Tibial nerve (tissue), 4 donors: ENCODE results near the gene MAPK10. TPM values are rescaled to one million over a fixed set of nuclear protein-coding genes. Genes with fewer than 3 reads are reported as not detected.
"Not testable (repeated sequence)": the region's sequence is repeated elsewhere in the genome, so short reads cannot be mapped to it uniquely, and the experiment has no call there.

Experiments
- DNase-seq, 2 donors: peaks; one replicate each; pipeline ENCODE4 v3.0.0-alpha.2; 2019; ENCODE audit warnings: low spot score in 2 of 2
- H3K27ac ChIP-seq, 4 donors: fragments of 200-600 bp; sonication (generic) in 3 of 4; one replicate each; pipeline ENCODE4 v1.5.1; 2017 to 2019; ENCODE audit warnings: mild to moderate bottlenecking in 1 of 4
- H3K27me3 ChIP-seq, 2 donors: fragments of 200-600 bp; sonication (generic) in 1 of 2; one replicate each; pipeline versions ENCODE4 v1.5.1 to v1.6.0; 2017 to 2019
- H3K36me3 ChIP-seq, 3 donors: fragments of 200-600 bp; sonication (generic); one replicate each; pipeline ENCODE4 v1.5.1; 2018 to 2019
- H3K4me1 ChIP-seq, 4 donors: fragments of 200-600 bp; sonication (generic) in 3 of 4; one replicate each; pipeline ENCODE4 v1.5.1; 2017 to 2019
- H3K4me3 ChIP-seq, 4 donors: fragments of 200-600 bp; sonication (generic) in 3 of 4; one replicate each; pipeline ENCODE4 v1.5.1; 2017 to 2019; ENCODE audit warnings: mild to moderate bottlenecking in 1 of 4, moderate library complexity in 1 of 4
- H3K9me3 ChIP-seq, 4 donors: fragments of 200-600 bp; sonication (generic) in 3 of 4; one replicate each; pipeline ENCODE4 v1.5.1; 2017 to 2019
- EP300 ChIP-seq, 2 donors: sonication (generic); formaldehyde crosslinking; IDR thresholded peaks; one replicate each; pipeline ENCODE4 v1.6.1; 2017; ENCODE audit warnings: antibody characterized with exemption in 2 of 2, mild to moderate bottlenecking in 1 of 2
- POLR2A ChIP-seq, 2 donors: fragments of 450-650 bp; IDR thresholded peaks; one replicate each; pipeline ENCODE4 v1.6.1; 2017; ENCODE audit warnings: antibody characterized with exemption in 2 of 2, mild to moderate bottlenecking in 2 of 2, moderate library complexity in 2 of 2
- WGBS, 2 donors: methylation state at CpG; one replicate each; pipeline ENCODE4 v1.1.5; 2018; 5-methylcytosine and 5-hydroxymethylcytosine counted together
- total RNA-seq, 4 donors: library from RNA; depleted of rRNA; stranded (reverse); fragments of >200 nt; gene quantifications; one replicate each; pipeline ENCODE4 v1.1.0, GENCODE V29; 2016
- TF ChIP-seq, protein P1 (sequence below), 5 experiments: fragments of 200-600 bp in 3 of 5; fragments of 450-650 bp in 2 of 5; sonication (generic) in 3 of 5; IDR thresholded peaks; one replicate each; pipeline ENCODE4 v1.5.1; 2016 to 2019; ENCODE audit warnings: antibody characterized with exemption in 5 of 5, mild to moderate bottlenecking in 3 of 5, moderate library complexity in 2 of 5

MAPK10 gene
- total RNA-seq, 4 donors from 2014 or later = 20.7 to 34.5 (median 28.0) TPM

DNA sequence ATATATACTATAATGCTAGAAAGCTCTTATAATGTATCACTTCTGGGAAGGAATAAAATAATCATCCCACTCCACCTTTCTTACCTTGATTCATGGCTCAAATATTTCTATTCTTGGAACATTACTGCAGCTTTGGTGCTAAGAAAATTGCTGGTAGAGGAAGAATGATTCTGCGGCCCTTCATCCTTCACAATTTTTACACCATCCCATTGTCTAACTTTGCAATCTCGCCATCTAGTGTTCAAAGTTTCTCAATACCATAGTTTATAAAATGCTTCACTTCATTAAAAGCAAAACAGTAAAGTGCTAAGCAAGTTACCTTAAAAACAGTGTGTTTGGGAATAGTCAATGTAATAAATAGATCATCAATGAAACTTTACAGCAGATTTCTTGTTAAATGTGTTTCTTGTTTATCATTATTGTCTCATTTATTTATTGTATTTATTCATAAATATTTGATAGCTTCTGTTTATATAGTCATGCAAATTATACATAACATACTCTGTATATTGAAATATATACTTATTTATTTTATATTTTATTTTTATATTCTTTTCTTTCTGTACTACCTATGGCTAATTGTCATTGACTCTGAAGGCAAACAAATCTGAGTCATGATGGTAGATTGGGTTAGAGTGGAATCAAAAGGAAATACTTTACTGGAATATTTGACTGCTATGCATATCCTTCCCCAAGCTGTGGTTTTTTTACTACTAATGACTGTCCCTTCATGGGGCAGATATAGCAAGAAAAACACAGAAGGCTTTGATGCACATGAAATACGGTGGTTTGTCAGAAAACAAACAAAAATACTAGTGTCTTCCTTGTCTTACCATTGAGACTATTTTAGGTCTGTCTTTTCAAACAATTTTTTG is 390.7 kb downstream of the MAPK10 start:
- Histone ChIP-seq H3K27me3 (no peaks in the 10 kb centered on the region), H3K4me1 (peaks cover 0 to 34% (median 0%) of the 10 kb centered on the region in 4 donors), H3K9me3 (no peaks in the 10 kb centered on the region), H3K36me3 (peaks cover 0 to 8% (median 0%) of the 10 kb centered on the region in 3 donors), H3K4me3 (no peak overlapping the region), H3K27ac (no peak overlapping the region)
- WGBS, 2 donors = 29 to 34% methylated on average over 3 of the region's 3 CpGs
- TF ChIP-seq POLR2A (IDR thresholded peaks at IDR 0.05) (no peak), EP300 (IDR thresholded peaks at IDR 0.05) (no peak)
- TF ChIP-seq, protein P1, sequence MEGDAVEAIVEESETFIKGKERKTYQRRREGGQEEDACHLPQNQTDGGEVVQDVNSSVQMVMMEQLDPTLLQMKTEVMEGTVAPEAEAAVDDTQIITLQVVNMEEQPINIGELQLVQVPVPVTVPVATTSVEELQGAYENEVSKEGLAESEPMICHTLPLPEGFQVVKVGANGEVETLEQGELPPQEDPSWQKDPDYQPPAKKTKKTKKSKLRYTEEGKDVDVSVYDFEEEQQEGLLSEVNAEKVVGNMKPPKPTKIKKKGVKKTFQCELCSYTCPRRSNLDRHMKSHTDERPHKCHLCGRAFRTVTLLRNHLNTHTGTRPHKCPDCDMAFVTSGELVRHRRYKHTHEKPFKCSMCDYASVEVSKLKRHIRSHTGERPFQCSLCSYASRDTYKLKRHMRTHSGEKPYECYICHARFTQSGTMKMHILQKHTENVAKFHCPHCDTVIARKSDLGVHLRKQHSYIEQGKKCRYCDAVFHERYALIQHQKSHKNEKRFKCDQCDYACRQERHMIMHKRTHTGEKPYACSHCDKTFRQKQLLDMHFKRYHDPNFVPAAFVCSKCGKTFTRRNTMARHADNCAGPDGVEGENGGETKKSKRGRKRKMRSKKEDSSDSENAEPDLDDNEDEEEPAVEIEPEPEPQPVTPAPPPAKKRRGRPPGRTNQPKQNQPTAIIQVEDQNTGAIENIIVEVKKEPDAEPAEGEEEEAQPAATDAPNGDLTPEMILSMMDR (IDR thresholded peaks at IDR 0.05) = peak; percentile 34 to 58 (median 42)
- DNase-seq = no peak

DNA sequence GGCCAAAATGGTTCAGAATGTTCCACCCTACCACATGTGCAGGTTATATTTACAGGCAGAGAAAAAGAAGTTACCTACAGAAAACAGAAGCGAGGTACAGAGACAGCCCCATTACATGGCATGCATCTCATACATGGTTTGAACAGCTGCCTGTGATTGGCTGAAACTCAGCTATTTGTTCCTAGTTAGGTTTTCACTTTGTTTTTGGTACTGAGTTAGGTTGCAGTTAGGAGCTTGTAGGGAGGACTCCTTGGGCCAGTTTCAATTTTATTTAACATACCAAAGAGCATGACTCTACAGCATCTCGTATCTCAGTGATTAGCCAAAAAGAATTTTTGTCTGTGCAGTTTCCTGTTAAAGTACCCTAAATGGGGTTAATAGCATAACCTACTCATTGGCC is 392.0 kb downstream of the MAPK10 start:
- Histone ChIP-seq H3K4me1 (peaks cover 0 to 34% (median 0%) of the 10 kb centered on the region in 4 donors), H3K27me3 (no peaks in the 10 kb centered on the region), H3K9me3 (no peaks in the 10 kb centered on the region), H3K36me3 (peaks cover 0 to 4% (median 0%) of the 10 kb centered on the region in 3 donors), H3K27ac (no peak overlapping the region), H3K4me3 (no peak overlapping the region)
- DNase-seq = no peak
- TF ChIP-seq, protein P1 (IDR thresholded peaks at IDR 0.05) = no peak
- TF ChIP-seq POLR2A (IDR thresholded peaks at IDR 0.05) = no peak
- no peak for TF ChIP-seq EP300 (IDR thresholded peaks at IDR 0.05)
- WGBS, 2 donors = 77 to 79% methylated on average over 2 of the region's 2 CpGs

DNA sequence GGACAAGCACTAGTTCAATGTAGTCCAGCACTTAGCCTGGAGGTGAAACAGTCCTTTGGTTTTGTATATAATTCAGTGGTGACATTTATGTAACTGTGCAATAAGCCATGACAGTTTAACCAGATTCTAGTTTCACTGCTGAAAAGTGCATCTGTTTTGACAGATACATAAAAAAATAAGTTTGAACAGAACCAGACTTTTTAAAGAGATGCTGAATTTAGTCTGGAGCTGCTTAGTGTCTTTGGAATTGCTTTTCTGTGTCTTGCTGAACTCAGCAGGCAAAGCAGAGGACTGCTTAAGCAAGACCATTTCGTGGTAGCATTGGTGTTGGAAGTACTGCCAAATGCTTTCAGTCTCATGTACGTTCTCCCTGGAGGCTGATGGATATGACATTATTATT is 393.5 kb downstream of the MAPK10 start:
- 18 to 42% methylated on average over 2 of the region's 2 CpGs for WGBS, 2 donors
- Histone ChIP-seq H3K4me1 (peaks cover 0 to 34% (median 0%) of the 10 kb centered on the region in 4 donors), H3K9me3 (no peaks in the 10 kb centered on the region)

DNA sequence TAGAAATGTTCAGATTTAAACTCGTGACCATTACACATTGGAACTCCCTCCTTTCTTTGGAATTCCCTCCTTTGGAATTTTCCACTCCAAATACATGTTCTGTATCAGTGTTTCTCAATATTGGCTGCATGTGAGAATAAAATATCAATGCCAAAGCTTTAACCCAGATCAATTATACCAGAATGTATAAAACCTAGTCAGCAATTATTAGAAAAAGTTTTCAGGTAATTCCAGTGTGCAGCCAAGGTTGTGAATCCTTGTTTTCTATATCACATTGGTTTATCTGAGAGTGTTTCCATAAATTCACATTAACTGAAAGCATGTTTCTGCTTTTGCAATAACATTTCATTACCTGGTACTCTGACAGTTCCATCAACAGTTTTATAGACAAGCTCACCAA is 394.3 kb downstream of the MAPK10 start:
- no peak overlapping the region for H3K4me3 ChIP-seq
- WGBS, 2 donors = 60 to 84% methylated on average over 1 of the region's 1 CpG
- H3K27me3 ChIP-seq = no peaks in the 10 kb centered on the region
- TF ChIP-seq EP300 (IDR thresholded peaks at IDR 0.05) (no peak), POLR2A (IDR thresholded peaks at IDR 0.05) (no peak)
- TF ChIP-seq, protein P1 (IDR thresholded peaks at IDR 0.05) = no peak
- H3K36me3 ChIP-seq = no peaks in the 10 kb centered on the region
- no peak overlapping the region for H3K27ac ChIP-seq
- peaks cover 0 to 34% (median 0%) of the 10 kb centered on the region in 4 donors for H3K4me1 ChIP-seq
- DNase-seq = no peak
- no peaks in the 10 kb centered on the region for H3K9me3 ChIP-seq

More for the DNA sequence above, 393.5 kb downstream of the MAPK10 start:
- DNase-seq = no peak
- TF ChIP-seq, protein P1 (IDR thresholded peaks at IDR 0.05) = no peak
- TF ChIP-seq EP300 (IDR thresholded peaks at IDR 0.05) (no peak), POLR2A (IDR thresholded peaks at IDR 0.05) (no peak)
- no peak overlapping the region for H3K4me3 ChIP-seq
- H3K27ac ChIP-seq = no peak overlapping the region
- no peaks in the 10 kb centered on the region for H3K27me3 ChIP-seq
- no peaks in the 10 kb centered on the region for H3K36me3 ChIP-seq

DNA sequence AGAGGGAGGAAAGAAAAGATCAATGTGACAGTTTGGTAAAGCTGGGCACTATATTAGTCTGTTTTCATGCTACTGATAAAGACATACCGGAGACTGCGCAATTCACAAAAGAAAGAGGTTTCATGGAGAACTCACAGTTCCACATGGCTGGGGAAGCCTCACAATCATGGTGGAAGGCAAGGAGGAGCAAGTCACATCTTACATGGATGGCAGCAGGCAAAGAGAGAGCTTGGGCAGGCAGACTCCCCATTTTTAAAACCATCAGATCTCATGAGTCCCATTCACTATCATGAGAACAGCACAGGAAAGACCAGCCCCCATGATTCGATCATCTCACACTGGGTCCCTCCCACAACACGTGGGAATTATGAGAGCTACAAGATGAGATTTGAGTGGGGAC is 394.8 kb downstream of the MAPK10 start:
- not testable (repeated sequence) for H3K27me3 ChIP-seq, DNase-seq, H3K4me3 ChIP-seq, H3K27ac ChIP-seq, H3K9me3 ChIP-seq, H3K36me3 ChIP-seq
- H3K4me1 ChIP-seq = peaks cover 0 to 29% (median 0%) of the 10 kb centered on the region in 4 donors
- 87 to 98% methylated on average over 4 of the region's 4 CpGs for WGBS, 2 donors
